Endothelial cell (in vitro differentiated cells): ENCODE data around the gene CASK. TPM values are rescaled to one million over a fixed set of nuclear protein-coding genes. Genes with fewer than 3 reads are reported as not detected.

Experiments
- total RNA-seq: library from RNA; stranded (reverse); fragmentation: NEBNext Ultra II Directional; extraction: Animal tissue kit (Norgen Biotek cat#: 25700); gene quantifications from one replicate; pipeline ENCODE4 v1.2.1, GENCODE V29; 2021; ENCODE audit not compliant: unreplicated experiment

CASK gene
- total RNA-seq, 1 donor from 2014 or later, result 62.5 TPM

Other genes with a start within 250 kb of the CASK start
- gene GPR34, start 234.6 kb downstream of the CASK start, total RNA-seq, result not detected
- not detected for gene GPR82, start 199.4 kb downstream of the CASK start, total RNA-seq